ENCODE measurements around the gene PKN2. TPM values are rescaled to one million over a fixed set of nuclear protein-coding genes. Genes with fewer than 3 reads are reported as not detected.

PKN2 gene
- total and polyA plus RNA-seq, 9 of the 15 experiments (the other 6 are each of a cell fraction or from before 2014, with no cell fraction given) = 4.5 to 25.3 (median 19.2) TPM

DNA sequence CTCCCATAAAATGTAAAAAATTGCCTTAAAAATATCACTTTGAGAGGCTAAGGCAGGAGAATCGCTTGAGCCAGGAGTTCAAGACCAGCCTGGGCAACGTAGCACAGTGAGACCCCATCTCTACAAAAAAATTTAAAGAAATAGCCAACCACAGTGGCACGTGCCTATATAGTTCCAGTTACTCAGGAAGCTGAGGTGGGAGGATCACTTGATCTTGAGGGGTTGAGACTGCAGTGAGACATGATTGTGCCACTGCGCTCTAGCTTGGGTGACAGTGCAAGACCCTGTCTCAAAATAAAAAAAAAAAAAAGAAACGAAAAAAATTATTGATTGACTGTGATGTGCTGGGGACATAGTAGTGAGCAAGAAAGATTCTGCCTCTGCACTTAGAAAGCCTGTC, 38.4 kb downstream of the PKN2 start (continued):
- TF ChIP-seq, protein P1, sequence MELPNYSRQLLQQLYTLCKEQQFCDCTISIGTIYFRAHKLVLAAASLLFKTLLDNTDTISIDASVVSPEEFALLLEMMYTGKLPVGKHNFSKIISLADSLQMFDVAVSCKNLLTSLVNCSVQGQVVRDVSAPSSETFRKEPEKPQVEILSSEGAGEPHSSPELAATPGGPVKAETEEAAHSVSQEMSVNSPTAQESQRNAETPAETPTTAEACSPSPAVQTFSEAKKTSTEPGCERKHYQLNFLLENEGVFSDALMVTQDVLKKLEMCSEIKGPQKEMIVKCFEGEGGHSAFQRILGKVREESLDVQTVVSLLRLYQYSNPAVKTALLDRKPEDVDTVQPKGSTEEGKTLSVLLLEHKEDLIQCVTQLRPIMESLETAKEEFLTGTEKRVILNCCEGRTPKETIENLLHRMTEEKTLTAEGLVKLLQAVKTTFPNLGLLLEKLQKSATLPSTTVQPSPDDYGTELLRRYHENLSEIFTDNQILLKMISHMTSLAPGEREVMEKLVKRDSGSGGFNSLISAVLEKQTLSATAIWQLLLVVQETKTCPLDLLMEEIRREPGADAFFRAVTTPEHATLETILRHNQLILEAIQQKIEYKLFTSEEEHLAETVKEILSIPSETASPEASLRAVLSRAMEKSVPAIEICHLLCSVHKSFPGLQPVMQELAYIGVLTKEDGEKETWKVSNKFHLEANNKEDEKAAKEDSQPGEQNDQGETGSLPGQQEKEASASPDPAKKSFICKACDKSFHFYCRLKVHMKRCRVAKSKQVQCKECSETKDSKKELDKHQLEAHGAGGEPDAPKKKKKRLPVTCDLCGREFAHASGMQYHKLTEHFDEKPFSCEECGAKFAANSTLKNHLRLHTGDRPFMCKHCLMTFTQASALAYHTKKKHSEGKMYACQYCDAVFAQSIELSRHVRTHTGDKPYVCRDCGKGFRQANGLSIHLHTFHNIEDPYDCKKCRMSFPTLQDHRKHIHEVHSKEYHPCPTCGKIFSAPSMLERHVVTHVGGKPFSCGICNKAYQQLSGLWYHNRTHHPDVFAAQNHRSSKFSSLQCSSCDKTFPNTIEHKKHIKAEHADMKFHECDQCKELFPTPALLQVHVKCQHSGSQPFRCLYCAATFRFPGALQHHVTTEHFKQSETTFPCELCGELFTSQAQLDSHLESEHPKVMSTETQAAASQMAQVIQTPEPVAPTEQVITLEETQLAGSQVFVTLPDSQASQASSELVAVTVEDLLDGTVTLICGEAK (IDR thresholded peaks at IDR 0.05) = no peak
- TF ChIP-seq, protein P1 (CRISPR knock-in tag; IDR thresholded peaks at IDR 0.05) = no peak
- TF ChIP-seq SAFB (IDR thresholded peaks at IDR 0.05; ENCODE audit: borderline replicate concordance, low read depth, low read length) = no peak
- TF ChIP-seq, protein P2, sequence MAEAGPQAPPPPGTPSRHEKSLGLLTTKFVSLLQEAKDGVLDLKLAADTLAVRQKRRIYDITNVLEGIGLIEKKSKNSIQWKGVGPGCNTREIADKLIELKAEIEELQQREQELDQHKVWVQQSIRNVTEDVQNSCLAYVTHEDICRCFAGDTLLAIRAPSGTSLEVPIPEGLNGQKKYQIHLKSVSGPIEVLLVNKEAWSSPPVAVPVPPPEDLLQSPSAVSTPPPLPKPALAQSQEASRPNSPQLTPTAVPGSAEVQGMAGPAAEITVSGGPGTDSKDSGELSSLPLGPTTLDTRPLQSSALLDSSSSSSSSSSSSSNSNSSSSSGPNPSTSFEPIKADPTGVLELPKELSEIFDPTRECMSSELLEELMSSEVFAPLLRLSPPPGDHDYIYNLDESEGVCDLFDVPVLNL (CRISPR knock-in tag; IDR thresholded peaks at IDR 0.05; ENCODE audit: low read depth) = no peak
- no peak for TF ChIP-seq BRCA1 (IDR thresholded peaks at IDR 0.05)
- no peak for TF ChIP-seq BRCA1 (CRISPR knock-in tag; IDR thresholded peaks at IDR 0.05)
- TF ChIP-seq, protein P3, sequence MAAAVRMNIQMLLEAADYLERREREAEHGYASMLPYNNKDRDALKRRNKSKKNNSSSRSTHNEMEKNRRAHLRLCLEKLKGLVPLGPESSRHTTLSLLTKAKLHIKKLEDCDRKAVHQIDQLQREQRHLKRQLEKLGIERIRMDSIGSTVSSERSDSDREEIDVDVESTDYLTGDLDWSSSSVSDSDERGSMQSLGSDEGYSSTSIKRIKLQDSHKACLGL (CRISPR knock-in tag; IDR thresholded peaks at IDR 0.05; ENCODE audit: borderline replicate concordance, poor library complexity, severe bottlenecking) = no peak
- TF ChIP-seq ZNF583 (CRISPR knock-in tag; IDR thresholded peaks at IDR 0.05) = no peak
- TF ChIP-seq KDM5B (IDR thresholded peaks at IDR 0.05; ENCODE audit: insufficient replicate concordance, low read depth, low read length) = no peak
- TF ChIP-seq, protein P4, sequence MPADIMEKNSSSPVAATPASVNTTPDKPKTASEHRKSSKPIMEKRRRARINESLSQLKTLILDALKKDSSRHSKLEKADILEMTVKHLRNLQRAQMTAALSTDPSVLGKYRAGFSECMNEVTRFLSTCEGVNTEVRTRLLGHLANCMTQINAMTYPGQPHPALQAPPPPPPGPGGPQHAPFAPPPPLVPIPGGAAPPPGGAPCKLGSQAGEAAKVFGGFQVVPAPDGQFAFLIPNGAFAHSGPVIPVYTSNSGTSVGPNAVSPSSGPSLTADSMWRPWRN (IDR thresholded peaks at IDR 0.05; ENCODE audit: low read depth) = no peak
- TF ChIP-seq, protein P5, sequence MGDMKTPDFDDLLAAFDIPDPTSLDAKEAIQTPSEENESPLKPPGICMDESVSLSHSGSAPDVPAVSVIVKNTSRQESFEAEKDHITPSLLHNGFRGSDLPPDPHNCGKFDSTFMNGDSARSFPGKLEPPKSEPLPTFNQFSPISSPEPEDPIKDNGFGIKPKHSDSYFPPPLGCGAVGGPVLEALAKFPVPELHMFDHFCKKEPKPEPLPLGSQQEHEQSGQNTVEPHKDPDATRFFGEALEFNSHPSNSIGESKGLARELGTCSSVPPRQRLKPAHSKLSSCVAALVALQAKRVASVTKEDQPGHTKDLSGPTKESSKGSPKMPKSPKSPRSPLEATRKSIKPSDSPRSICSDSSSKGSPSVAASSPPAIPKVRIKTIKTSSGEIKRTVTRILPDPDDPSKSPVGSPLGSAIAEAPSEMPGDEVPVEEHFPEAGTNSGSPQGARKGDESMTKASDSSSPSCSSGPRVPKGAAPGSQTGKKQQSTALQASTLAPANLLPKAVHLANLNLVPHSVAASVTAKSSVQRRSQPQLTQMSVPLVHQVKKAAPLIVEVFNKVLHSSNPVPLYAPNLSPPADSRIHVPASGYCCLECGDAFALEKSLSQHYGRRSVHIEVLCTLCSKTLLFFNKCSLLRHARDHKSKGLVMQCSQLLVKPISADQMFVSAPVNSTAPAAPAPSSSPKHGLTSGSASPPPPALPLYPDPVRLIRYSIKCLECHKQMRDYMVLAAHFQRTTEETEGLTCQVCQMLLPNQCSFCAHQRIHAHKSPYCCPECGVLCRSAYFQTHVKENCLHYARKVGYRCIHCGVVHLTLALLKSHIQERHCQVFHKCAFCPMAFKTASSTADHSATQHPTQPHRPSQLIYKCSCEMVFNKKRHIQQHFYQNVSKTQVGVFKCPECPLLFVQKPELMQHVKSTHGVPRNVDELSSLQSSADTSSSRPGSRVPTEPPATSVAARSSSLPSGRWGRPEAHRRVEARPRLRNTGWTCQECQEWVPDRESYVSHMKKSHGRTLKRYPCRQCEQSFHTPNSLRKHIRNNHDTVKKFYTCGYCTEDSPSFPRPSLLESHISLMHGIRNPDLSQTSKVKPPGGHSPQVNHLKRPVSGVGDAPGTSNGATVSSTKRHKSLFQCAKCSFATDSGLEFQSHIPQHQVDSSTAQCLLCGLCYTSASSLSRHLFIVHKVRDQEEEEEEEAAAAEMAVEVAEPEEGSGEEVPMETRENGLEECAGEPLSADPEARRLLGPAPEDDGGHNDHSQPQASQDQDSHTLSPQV (IDR thresholded peaks at IDR 0.05) = no peak

All from K562 (cell line).